CD4-positive, alpha-beta T cell treated with Interleukin-4 for 1 hour (primary cell): Measurements from ENCODE around the gene GALNS.

Source experiments
- DNase-seq, 2 donors: peaks; one replicate each; pipeline ENCODE4 v3.0.0-alpha.2; 2020 to 2022

Gene GALNS

DNA sequence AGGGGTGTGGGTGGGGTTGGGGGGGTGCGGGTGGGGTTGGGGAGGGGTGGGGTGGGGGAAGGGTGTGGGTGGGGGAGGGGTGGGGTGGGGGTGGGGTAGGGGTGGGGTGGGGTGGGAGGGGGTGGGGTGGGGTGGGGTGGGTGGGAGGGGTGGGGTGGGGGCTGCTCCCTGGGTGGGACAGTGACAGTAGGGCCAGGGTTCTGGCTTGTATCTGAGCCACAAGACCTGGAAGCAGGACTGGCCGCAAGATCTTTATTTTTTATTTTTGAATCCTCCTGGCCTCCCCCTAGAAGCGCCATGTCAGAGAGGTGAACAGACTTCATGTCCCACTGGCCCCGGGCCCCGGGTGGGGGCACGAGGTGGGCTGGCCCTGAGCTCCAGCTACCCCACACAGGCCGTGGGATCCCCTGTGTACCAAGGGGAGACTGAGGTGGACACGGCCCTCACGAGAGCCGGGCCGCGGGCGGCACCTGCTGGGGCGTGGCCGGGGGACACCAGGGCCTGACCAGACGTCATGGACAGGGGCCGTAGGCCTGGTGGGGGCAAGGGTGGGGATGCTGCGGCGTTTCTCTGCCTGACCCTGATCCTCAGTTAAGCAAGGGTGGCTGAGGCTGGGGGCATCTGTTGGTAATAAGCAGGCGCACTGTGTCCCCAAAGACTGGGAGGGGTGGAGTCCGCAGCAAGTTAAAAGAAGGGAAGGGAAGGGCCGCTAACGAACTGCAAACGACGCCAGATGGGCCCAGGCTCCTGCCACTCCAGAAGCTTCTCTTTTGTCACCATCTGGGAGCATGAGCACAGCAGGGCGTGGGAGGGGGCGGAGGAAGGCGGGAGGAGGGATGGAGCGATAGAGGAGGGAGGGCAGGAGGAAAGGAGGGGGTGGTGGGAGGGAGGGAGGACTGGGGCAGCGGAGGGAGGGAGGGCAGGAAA lies 32.0 kb upstream of the GALNS start:
- DNase-seq: no peak

DNA sequence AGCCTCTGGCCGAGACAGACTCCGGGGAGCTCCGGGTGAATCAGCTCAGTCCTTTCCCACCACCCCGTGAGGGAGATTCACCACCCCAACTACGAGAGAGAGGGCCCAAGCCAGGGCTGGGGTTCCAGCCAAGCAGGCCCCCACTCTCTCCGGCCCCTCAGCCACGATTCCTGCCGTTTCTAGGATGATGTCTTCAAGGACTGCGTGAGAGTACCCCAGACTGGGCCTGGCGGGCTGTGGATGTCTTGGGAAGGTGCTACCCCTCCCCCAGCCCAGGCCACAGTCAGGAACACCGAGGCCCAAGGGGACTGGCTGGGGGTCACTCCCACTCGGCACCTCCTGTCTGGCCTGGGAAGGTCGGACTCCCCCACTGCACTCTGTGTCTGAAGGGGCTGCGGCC lies 31.3 kb upstream of the GALNS start:
- DNase-seq: no peak

DNA sequence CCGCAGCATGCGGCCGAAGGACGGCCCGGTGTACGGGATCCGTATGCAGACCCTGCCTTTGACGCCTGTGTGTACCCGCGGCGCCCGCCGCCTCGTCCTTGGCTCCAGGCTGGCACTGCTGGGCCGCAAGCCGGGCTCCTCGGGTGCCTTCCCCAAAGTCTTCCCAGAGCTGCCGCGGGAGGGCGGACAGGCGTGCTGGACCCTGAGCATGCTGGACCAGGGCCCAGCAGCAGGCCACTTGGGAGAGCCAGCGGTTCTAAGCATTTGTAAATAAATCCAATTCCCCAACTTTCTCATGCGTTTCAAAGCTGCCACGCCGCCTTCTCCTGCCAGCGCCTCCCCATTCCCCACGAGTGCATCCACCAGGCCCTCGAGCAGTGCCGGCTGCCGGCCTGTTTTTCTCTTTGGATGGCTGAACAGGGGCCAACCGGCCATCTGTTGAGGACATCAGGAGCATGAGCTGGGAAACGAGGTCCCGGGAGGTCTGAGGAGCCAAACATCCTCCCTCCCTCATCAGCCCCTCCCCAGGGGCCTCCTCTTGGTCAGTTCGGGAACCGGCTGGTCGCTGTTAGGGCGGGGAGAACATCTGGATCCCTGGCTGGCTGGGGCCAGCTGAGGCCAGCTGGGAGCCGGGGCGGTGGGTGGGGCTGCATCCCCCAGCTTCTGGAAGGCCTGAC lies 30.2 kb upstream of the GALNS start:
- no peak for DNase-seq

DNA sequence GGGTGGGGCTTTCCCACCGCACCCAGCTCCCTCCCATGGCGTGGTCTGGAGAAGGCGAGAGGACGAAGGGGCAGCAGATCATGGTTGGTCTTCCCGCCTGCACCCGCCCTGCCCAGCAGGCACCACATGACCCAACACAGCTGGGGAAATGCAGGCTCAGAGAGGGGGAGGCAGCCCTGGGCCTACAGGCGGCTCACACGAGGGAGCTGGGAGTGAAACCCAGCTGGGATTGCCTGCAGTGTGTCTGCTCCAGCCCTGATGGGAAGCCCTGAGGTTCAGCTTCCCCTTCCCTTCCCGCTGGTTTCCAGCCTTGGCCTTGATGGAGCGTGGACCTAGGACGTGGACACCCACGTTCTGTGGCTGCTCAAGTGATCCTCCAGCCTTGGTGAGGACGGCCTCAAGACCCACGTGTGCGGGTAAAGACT lies 29.7 kb upstream of the GALNS start:
- DNase-seq: no peak

DNA sequence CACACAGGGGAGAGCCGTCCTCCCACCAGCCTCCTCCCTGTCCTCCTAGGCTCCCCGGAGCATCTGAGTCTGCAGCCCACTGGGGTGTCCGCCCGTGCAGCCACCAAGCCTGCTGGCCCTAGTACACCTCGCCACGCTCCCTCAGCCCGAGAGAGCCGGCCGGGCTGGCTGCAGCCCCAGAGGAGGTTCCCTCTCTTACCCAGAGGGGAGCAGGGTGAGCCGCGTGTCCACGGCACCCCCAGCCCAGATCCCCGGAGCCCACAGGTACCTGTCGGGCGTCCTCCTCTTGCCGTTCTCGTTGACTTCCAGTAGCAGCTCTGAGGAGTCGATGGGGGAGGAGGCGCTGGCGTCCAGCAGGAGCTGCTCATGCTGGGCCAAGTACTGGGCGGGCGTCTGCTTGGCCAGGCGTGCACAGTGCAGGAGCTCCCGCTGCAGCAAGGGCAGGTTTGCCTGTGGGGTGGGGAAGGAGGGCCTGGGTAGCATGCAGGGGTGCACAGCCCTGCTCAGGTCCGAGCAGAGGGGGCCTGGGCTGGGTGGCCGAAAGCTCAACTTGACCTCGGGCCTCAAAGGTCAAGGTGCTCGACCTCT lies 29.0 kb upstream of the GALNS start:
- no peak for DNase-seq

DNA sequence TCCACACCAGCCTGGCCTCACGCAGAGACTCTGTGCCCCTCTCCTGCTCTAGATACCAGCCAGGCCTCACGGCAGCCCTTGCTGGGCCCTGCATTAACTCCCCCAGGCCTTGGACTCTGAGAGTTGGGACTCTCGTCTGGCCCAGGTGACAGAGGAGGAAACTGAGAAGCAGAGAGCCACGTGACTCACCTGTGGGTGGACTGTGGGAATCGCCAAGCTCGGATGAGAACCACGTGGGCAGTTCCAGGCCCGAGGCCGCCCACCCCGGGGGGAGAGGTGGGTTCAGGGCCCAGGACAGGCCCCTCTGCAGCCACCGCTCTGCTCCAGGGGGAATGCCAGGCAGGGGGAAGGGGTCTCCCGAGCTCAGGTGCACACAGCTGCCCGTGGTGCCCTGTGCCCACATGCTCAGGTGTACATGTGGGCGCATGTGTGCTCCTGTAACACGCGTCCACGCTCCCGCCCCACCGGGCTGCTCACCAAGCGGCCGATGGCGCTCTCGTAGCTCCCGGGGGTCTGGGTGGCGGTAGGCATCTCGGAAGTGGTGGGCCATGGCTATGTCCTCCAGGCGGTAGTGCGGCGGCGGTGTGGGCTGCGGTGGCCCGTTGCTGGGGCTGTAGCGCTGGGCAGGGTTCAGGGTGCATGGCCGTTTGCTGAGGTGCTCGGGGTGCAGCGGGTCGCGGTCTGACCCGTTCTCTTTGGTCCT lies 28.0 kb upstream of the GALNS start:
- no peak for DNase-seq

DNA sequence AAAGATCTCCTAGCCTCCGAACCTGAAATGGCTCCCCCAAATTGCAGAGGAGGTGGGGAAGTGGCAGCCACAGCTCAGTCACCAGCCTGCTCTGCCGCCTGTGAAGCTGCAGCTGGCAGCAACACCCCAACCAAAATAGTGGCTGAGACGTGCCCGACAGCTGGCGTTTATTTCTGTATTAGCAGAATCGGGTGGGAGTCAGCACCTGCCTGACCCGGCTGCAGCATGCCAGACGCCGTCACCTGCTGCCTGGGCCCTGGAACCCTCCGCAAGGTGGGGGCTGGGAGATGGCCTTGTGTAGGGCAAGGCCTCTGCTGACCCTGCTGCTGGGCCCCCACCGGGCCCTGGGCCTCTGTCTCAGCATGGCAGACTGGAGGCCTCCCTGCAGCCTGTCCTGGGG lies 27.2 kb upstream of the GALNS start:
- DNase-seq: no peak

DNA sequence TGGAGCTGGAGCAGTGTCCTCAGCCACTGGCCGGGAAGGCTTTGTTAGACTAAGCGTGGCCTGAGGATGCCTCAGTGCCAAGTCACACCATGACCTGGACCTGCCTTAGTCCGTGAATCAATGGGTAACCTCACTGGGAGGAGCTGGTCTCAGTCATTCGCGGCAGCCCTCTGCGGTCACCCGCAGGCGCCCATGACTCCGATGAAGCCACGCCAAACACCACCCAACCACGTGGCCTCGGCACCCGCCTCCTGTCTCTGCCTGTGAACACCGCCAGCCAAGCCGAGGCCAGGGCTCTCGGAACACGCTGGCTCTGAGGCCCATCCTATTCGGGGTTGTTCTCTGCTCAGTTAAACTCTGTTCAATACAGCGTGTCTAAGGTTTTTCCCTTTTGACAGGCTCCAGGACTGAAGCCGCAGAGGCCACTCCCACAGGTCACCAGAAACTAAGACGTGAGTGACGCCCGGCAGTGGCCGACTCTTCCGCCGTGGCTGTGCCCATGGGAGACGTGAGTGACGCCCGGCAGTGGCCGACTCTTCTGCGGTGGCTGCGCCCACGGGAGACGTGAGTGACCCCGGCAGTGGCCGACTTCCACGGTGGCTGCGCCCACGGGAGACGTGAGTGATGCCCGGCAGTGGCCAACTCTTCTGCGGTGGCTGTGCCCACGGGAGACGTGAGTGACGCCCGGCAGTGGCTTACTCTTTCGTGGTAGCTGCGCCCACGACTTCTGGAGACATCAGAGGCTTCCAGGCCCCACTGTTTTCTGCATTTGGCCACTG lies 26.6 kb upstream of the GALNS start:
- no peak for DNase-seq

DNA sequence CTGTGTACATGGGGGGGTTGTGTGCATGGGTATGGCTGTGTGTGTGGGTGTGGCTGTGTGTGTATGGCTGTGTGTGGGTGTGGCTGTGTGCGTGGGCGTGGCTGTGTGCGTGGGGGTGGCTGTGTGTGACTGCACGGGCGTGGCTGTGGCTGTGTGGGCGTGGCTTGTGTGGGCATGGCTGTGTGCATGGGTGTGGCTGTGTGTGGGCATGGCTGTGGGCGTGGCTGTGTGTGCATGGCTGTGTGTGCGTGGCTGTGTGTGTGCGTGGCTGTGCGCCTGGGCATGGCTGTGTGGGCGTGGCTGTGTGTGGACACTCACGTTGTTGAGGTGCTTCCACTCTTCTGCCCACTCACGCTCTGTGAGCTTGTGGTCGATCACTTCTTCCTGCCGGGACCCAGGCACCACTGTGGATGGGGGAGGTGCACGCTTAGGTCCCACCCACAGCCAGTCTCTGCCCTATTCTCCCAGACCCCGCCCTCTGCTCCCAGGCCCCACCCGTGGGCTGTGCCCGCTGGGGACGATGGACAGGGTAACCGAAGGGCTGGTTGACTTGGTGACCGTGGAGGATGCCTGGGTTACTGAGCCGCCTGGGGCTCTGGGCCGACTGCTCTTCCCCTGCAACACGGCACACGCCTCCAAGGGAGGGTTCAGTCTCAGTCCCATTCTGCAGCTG lies 25.7 kb upstream of the GALNS start:
- DNase-seq: peak; percentile 14 to 44

DNA sequence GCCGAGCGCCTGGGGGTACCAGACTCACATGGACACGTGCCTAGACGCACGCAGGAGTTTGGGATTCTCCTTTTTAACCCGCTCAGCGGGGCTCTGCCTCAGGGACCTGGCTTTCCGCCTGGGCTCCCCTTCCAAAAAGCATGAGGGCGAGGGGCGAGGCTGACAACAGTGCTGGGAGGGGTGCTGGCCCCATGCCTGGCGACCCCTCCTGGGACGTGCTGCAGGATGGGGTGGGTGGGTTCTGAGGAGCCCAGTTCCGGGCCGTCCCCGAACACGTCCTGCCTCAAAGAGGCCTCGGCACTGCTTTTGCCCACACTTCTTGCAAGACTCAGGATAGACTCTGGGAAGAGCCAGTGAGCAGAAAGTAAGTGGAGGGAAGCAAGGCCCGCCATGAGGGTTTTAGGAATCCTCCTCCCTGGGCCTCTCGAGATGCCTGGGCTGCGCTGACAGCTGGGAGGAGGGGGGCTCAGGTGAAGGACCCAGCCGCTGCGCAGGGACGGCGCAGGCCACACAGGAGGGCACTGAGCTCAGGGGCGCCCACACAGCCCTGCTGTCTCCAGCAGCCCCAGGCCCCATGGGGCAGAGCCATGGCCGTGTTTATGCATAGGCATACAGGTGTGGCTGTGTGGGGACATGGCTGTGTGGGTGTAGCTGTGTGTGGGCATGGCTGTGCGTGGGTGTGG lies 25.1 kb upstream of the GALNS start:
- DNase-seq: no peak

DNA sequence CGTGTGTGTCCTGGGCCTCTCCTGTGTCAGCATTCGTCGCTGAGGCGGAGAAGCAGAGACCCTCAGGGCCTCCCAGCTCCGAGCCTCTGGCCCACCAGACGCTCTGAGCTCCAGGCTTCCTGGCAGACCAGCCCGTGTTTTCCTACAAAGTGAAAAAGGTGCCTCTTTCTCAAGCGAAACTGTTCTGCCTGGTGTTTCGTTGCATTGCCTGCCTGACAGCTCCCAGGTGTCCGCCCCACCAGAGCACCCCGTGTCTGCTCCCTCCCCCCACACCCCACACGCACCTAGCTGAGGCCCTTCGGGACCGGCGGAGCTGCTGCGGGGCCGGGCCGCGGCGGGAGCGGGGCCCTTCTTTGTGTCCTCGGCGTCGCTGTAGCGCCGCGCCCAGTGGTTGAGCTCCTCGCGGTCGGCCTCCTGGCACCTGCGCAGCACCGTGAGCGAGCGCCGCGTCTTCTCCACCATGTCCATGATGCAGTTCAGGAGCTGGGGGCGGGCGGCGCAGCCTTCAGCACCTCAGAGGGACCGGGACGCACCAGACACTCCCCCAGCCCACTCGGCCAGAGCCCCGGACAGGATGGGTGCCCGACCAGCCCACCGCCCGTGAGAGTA lies 24.4 kb upstream of the GALNS start:
- no peak for DNase-seq

DNA sequence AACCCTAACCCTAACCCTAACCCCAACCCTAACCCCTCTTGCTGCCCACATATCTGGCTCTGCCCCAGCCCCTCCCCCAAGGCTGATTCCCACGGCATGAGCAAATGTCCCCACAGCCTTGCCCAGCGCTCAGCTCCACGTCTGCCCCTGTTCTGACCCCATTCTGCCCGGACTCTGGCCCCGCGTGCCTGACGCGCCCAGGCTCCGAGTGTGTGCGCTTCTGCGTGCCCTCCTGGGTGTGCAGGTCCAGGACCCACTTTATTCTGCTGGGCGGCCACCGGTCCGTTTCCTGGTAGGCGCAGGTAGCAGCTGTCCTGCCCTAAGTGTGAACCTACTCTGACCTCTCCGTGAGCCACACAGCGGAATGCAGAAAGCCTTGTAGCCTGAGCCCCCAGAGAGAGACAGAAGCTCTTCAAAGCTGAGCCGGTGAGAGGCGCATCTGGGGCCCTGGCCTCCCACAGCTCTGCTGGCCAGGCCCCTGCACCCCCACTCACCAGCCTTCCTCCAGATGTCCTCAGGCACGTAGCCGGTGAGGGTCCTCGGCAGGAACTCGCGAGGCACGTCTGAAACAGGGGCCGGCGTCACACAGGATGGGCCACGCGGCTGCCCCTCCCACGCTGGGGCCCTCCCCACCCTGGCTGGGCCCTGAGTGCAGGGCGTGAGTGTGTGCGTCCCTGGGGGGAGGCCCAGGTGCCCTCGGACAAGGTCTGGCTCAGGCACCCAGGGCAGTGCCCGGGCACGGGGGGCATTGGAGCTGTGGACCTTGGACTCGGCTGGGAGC lies 23.7 kb upstream of the GALNS start:
- DNase-seq: no peak

DNA sequence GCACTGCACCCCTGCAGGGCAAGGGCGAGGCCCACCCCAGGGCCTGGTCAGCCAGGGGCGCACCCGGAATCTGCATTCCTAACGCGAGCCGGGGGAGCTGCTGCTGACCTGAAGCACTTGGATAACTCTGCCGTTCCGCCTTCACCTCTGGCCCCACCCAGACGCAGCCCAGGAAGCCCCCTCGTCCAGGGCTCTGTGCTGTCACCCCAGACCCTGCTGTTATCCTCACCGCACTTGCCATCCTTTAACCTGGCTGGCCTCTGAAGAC lies 23.0 kb upstream of the GALNS start:
- no peak for DNase-seq

DNA sequence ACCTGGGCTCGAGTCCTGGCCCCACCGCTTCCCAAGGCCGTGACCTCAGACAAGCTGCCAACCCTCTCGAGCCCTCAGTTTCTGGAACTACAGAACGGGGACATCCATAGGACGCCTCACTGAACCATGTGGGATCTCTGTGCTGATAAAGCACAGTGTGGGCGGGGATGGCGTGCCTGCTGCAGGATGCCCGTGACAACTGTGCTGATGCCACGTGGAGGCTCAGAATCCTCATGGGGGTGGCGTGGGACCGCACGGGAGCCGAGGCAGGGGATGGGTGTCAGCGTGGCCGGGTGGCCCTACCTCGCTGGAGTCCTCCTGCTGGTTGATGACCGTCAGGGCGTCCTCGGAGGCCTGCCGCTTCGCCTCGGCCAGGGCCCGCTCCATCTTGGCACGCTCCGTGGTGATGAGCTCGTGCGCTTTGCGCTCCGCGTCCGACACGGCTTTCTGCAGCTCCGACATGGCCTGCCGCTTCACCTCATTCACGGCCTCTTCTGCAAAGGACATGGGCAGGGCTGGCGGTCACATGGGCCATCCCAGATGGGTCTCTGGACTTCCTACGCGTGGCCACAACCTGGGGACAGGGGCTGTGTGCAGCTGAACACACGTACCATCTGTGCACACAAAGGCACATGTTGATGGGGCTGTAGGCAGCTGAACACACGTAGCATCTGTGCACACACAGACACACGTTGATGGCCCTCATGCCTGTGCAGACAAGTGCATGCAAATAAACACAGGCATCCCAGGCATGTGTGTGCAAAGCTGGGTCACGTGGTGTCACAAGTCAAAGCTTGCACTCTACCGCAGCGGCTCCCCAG lies 22.4 kb upstream of the GALNS start:
- DNase-seq: no peak

DNA sequence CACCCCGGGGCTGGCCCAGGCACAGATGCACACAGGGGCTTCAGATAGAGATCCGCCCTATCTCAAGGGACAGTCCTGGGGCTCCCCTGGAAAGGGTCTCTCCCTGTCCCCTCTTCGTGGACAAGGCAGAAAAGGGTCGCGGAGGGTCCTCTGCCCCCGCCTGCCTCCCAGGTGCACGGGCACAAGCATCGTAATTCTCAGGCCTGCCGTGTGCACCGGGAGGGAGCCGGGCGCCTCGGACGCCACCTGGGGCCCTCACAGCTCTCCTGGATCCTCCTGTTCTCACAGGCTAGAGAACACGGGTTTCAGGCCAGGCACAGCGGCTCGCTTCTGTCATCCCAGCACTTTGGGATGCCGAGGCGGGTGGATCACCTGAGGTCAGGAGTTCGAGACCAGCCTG lies 21.6 kb upstream of the GALNS start:
- no peak for DNase-seq

DNA sequence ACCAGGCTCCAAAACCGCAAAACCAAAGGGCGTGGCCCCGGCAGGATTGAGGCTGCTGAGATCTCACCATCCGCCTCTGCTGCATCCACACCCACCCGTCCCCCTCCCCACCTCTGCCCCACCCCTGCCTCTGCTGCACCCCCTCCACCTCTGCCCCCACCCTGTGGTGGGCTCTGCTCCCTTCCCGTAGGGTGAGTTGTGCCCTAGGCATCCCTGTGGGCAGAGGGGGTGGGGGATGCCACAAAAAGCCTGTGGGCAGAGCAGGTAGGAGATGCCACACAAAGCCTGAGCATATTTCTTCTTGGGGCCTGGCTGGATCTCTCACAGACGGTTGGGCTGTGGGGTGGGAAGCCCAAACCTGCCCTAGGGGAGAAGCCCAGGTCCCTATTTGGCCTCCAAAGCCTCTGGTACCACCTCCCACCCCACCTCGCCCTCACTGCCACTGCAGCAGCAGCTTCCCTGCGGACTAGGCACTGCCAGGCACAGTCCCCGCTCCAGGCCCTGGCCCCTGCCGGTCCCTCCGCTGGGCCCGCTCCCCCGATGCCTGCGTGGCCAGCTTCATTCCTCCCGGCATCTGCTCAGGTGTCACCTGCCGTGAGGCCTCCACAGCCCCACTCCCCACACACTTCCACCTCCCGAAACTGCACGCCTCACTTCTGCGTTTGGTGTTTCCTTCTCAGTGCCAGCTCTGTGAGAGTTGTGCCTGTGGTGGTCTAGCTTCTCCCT lies 21.0 kb upstream of the GALNS start:
- no peak for DNase-seq

DNA sequence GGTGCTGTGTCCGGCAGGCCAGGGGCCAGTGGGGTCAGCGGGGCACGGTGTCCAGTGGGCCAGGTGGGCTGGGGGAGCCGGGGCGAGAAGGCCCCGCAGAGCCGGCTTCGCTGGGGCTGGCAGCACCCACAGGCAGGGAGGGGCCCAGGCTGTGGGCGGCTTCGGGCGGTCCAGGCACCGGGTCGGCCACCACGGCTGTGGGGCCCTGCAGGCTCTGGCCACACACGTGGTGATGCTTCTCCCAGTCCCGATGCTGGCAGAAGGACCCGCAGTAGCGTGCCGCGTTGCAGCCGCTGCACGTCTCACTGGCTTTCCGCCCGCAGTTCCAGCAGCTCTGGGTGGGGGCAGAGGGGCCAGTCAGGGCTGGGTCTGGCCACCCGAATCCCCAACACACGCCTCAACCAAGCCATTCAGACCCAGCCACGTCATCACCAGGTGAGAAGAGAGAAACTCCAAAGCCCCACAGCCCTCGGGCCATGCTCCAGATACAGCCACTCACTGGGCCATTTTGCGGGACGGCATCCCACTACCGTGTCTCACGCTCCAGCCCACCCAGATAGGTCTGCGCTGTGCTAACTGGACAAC lies 20.3 kb upstream of the GALNS start:
- no peak for DNase-seq

DNA sequence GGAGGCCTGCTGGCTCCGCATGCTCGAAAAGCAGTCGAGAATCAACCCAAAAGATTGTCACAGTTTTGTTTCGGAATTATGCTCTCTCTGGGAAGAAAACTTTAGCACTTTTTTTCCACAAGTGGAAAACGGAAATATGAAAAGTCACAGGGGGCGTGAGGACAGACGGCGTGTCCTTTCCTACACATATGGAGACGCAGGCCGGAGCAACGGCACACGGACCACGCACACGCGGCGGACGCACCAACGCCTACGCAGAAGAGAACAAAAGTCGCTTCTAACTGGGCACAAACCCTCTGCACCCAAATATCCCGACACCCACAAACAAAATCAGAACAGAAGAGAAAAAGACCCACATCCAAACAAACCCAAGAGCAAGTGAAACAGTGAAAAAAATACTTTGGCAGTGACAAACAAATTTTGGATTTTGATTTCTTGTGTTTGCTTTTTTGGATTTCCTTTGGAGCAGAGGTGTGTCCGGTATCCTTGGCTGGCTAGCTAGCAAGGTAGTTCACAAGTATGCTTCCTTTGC lies 19.0 kb upstream of the GALNS start:
- DNase-seq: no peak
